Testis (tissue), 3 donors: ENCODE data around the gene KDELR3. TPM values are rescaled to one million over a fixed set of nuclear protein-coding genes. Genes with fewer than 3 reads are reported as not detected.

ENCODE experiments used
- DNase-seq: peaks from one replicate; pipeline ENCODE4 v3.0.0-alpha.2; 2019
- H3K27ac ChIP-seq, 2 donors: fragments of 200-600 bp; sonication (generic); one replicate each; pipeline ENCODE4 v1.5.1; 2019
- H3K27me3 ChIP-seq: fragments of 200-600 bp; sonication (generic); one replicate; pipeline ENCODE4 v1.5.1; 2019
- H3K36me3 ChIP-seq: fragments of 200-600 bp; sonication (generic); one replicate; pipeline ENCODE4 v1.5.1; 2017; ENCODE audit warnings: low read depth; ENCODE audit errors: missing control alignments
- H3K4me1 ChIP-seq: fragments of 200-600 bp; sonication (generic); one replicate; pipeline ENCODE4 v1.5.1; 2019
- H3K4me3 ChIP-seq, 2 donors: fragments of 200-600 bp; sonication (generic); one replicate each; pipeline ENCODE4 v1.5.1; 2017 to 2019
- H3K9me3 ChIP-seq: fragments of 200-600 bp; sonication (generic); one replicate; pipeline ENCODE4 v1.5.1; 2017
- CTCF ChIP-seq, 3 experiments: fragments of 450-650 bp in 2 of 3; fragments of 200-600 bp in 1 of 3; sonication (generic) in 1 of 3; IDR thresholded peaks; one replicate each; pipeline ENCODE4 v1.5.1; 2016 to 2019; ENCODE audit warnings: antibody characterized with exemption in 3 of 3, mild to moderate bottlenecking in 2 of 3, moderate library complexity in 1 of 3
- POLR2A ChIP-seq: fragments of 450-650 bp; IDR thresholded peaks from one replicate; pipeline ENCODE4 v1.6.1; 2017; ENCODE audit warnings: antibody characterized with exemption, mild to moderate bottlenecking, moderate library complexity
- WGBS, 2 donors: methylation state at CpG; one replicate each; pipeline ENCODE4 v1.1.5; 2018; 5-methylcytosine and 5-hydroxymethylcytosine counted together
- intact Hi-C: fragments of 100-400 bp; cut with DNase I; formaldehyde crosslinking; loops from one replicate; pipeline ENCODE4 v1.15.1; 2023; ENCODE audit warnings: low total_unique reads
- polyA plus RNA-seq: library from polyadenylated mRNA; stranded (reverse); fragments of 350-450 nt; fragmentation: Illumina TruSeq; extraction: RNeasy Lipid Tissue Mini Kit (QIAGEN cat#74804); gene quantifications from one replicate; pipeline ENCODE4 v1.2.3, GENCODE V29; 2014; ENCODE audit warnings: low read depth, low replicate concordance; ENCODE audit not compliant: insufficient read depth
- total RNA-seq, 2 donors: library from RNA; depleted of rRNA; stranded (reverse); fragments of >200 nt; gene quantifications; one replicate each; pipeline ENCODE4 v1.2.3, GENCODE V29; 2016

Gene KDELR3
- total and polyA plus RNA-seq, 3 donors from 2014 or later = 6.7 to 10.4 (median 8.6) TPM

- Histone ChIP-seq H3K4me1 (no peaks in the 10 kb centered on the region), H3K9me3 (no peaks in the 10 kb centered on the region), H3K36me3 (no peaks in the 10 kb centered on the region), H3K4me3 (no peak overlapping the region), H3K27ac (no peak overlapping the region), H3K27me3 (no peaks in the 10 kb centered on the region)
- TF ChIP-seq POLR2A (no peak), CTCF (IDR thresholded peaks at IDR 0.05) (no peak)
- WGBS, 2 donors = 95 to 100% methylated on average over 2 of the region's 2 CpGs
- intact Hi-C loops = no loop called here
- no peak for DNase-seq
Measured at GRCh38 chr22:38519453-38520250, 51.8 kb downstream of the KDELR3 start.

GRCh38 chr22:38523029-38523428 is 55.1 kb downstream of the KDELR3 start:
- H3K36me3 ChIP-seq = no peaks in the 10 kb centered on the region
- H3K27me3 ChIP-seq = no peaks in the 10 kb centered on the region
- 91 to 97% methylated on average over 3 of the region's 3 CpGs for WGBS, 2 donors
- intact Hi-C loops = no loop called here
- H3K4me3 ChIP-seq = no peak overlapping the region
- no peaks in the 10 kb centered on the region for H3K4me1 ChIP-seq
- no peak overlapping the region for H3K27ac ChIP-seq
- TF ChIP-seq CTCF (IDR thresholded peaks at IDR 0.05) (no peak), POLR2A (no peak)
- no peaks in the 10 kb centered on the region for H3K9me3 ChIP-seq
- DNase-seq = no peak

- Histone ChIP-seq H3K4me1 (no peaks in the 10 kb centered on the region), H3K4me3 (no peak overlapping the region), H3K27me3 (no peaks in the 10 kb centered on the region), H3K9me3 (no peaks in the 10 kb centered on the region), H3K36me3 (no peaks in the 10 kb centered on the region), H3K27ac (no peak overlapping the region)
- DNase-seq = no peak
- TF ChIP-seq CTCF (IDR thresholded peaks at IDR 0.05) (no peak), POLR2A (no peak)
- intact Hi-C loops = no loop called here
- WGBS, 2 donors = 90 to 96% methylated on average over 5 of the region's 5 CpGs
Measured at GRCh38 chr22:38523479-38523878, 55.6 kb downstream of the KDELR3 start.

- WGBS, 2 donors = 78 to 91% methylated on average over 3 of the region's 3 CpGs
- DNase-seq = no peak
Measured at GRCh38 chr22:38524429-38524828, 56.5 kb downstream of the KDELR3 start.

More at GRCh38 chr22:38524429-38524828, 56.5 kb downstream of the KDELR3 start:
- Histone ChIP-seq H3K4me1 (no peaks in the 10 kb centered on the region), H3K9me3 (no peaks in the 10 kb centered on the region), H3K27ac (no peak overlapping the region), H3K36me3 (no peaks in the 10 kb centered on the region), H3K4me3 (no peak overlapping the region), H3K27me3 (no peaks in the 10 kb centered on the region)
- intact Hi-C loops = no loop called here
- TF ChIP-seq POLR2A = no peak
- TF ChIP-seq CTCF (IDR thresholded peaks at IDR 0.05) = no peak
